K562 treated with DMSO at 1 percent for 48 hours (cell line): ENCODE results near the gene GAL3ST2. TPM values are rescaled to one million over a fixed set of nuclear protein-coding genes. Genes with fewer than 3 reads are reported as not detected.

ENCODE experiments used
- total RNA-seq: library from RNA; unstranded; fragments of 300-600 nt; gene quantifications from 2 replicates; pipeline ENCODE4 v1.2.3, GENCODE V29; 2022; ENCODE audit warnings: low replicate concordance; ENCODE audit errors: extremely low read depth

The GAL3ST2 gene
- total RNA-seq, result not detected in 2 replicates

GRCh38 chr2:241776336-241777169 lies at the start of gene GAL3ST2:
TSS of gene GAL3ST2 (plus strand) at chr2:241776822. CDS start at chr2:241776956, 134 bp downstream.

GRCh38 chr2:241734467-241735208 lies 42.0 kb upstream of the GAL3ST2 start, which contains the start of gene D2HGDH:
TSS of gene D2HGDH (plus strand) at chr2:241734630. CDS start at chr2:241735225, 595 bp downstream.

GRCh38 chr2:241808721-241809382 lies 32.2 kb downstream of the GAL3ST2 start, which contains the start of gene NEU4:
TSS of gene NEU4 (plus strand) at chr2:241809193. CDS start at chr2:241814485, 5,292 bp downstream.

Other genes starting within 250 kb of the GAL3ST2 start
- not detected in 2 replicates for gene BOK, start 218.1 kb upstream of the GAL3ST2 start, total RNA-seq
- gene THAP4, start 139.7 kb upstream of the GAL3ST2 start, total RNA-seq, result 613 TPM in 1 of 2 replicates, not detected in the other
- not detected in 2 replicates for gene ATG4B, start 139.1 kb upstream of the GAL3ST2 start, total RNA-seq
- not detected in 2 replicates for gene DTYMK, start 90.0 kb upstream of the GAL3ST2 start, total RNA-seq
- not detected in 2 replicates for gene ING5, start 74.8 kb upstream of the GAL3ST2 start, total RNA-seq
- gene D2HGDH, start 42.2 kb upstream of the GAL3ST2 start, total RNA-seq, result not detected in 2 replicates
- gene NEU4, start 32.4 kb downstream of the GAL3ST2 start, total RNA-seq, result not detected in 2 replicates
- not detected in 2 replicates for gene PDCD1, start 82.1 kb downstream of the GAL3ST2 start, total RNA-seq
- gene RTP5, start 92.9 kb downstream of the GAL3ST2 start, total RNA-seq, result not detected in 2 replicates